Esophagus squamous epithelium (tissue), 5 donors: Measurements from ENCODE around the gene MRPS15. TPM values are rescaled to one million over a fixed set of nuclear protein-coding genes. Genes with fewer than 3 reads are reported as not detected.

Experiments
- DNase-seq: peaks from one replicate; lab custom pipeline; 2025; lab: John Stamatoyannopoulos, UW
- H3K27ac ChIP-seq, 4 donors: fragments of 200-600 bp; sonication (generic); one replicate each; pipeline ENCODE4 v1.5.1; 2016 to 2019; ENCODE audit warnings: mild to moderate bottlenecking in 1 of 4
- H3K27me3 ChIP-seq, 4 donors: fragments of 200-600 bp; sonication (generic); 1 replicate in 3 of 4; 2 replicates in 1 of 4; pipeline versions ENCODE4 v1.5.1 to v1.6.0; 2017 to 2021; ENCODE audit warnings: antibody characterized with exemption in 1 of 4
- H3K36me3 ChIP-seq, 3 donors: fragments of 200-600 bp; sonication (generic); one replicate each; pipeline ENCODE4 v1.5.1; 2016 to 2019
- H3K4me1 ChIP-seq, 3 donors: fragments of 200-600 bp; sonication (generic); one replicate each; pipeline ENCODE4 v1.5.1; 2017 to 2019
- H3K4me3 ChIP-seq, 4 donors: fragments of 200-600 bp; sonication (generic); 1 replicate in 3 of 4; 2 replicates in 1 of 4; pipeline ENCODE4 v1.5.1; 2016 to 2019; ENCODE audit warnings: mild to moderate bottlenecking in 2 of 4, moderate library complexity in 1 of 4
- H3K9me3 ChIP-seq, 3 donors: fragments of 200-600 bp; sonication (generic); one replicate each; pipeline ENCODE4 v1.5.1; 2016 to 2019
- CTCF ChIP-seq, 6 experiments: fragments of 450-650 bp in 4 of 6; fragments of 200-600 bp in 2 of 6; sonication (generic) in 2 of 6; IDR thresholded peaks; one replicate each; pipeline ENCODE4 v1.5.1; 2016 to 2019; ENCODE audit warnings: antibody characterized with exemption in 6 of 6, mild to moderate bottlenecking in 4 of 6, moderate library complexity in 4 of 6
- POLR2A ChIP-seq, 4 donors: fragments of 450-650 bp; IDR thresholded peaks; one replicate each; pipeline ENCODE4 v1.6.1; 2017; ENCODE audit warnings: antibody characterized with exemption in 4 of 4, mild to moderate bottlenecking in 4 of 4, moderate library complexity in 3 of 4
- WGBS, 2 donors: methylation state at CpG; one replicate each; pipeline ENCODE4 v1.1.5; 2018; 5-methylcytosine and 5-hydroxymethylcytosine counted together
- intact Hi-C: fragments of 100-400 bp; cut with DNase I; formaldehyde crosslinking; loops from one replicate; pipeline ENCODE4 v1.15.0; 2022
- total RNA-seq, 4 donors: library from RNA; depleted of rRNA; stranded (reverse); fragments of >200 nt; gene quantifications; one replicate each; pipeline ENCODE4 v1.1.0, GENCODE V29; 2016
- donor health status: DM: yes; HTN: yes; CAD: no.

MRPS15 gene
- total RNA-seq, 4 donors from 2014 or later, result 49.1 to 96.4 (median 74.0) TPM

- Histone ChIP-seq H3K27me3 (no peaks in the 10 kb centered on the region), H3K4me3 (no peak overlapping the region), H3K36me3 (peaks cover 0 to 23% (median 0%) of the 10 kb centered on the region in 3 donors), H3K27ac (no peak overlapping the region), H3K4me1 (peaks cover 0 to 13% (median 0%) of the 10 kb centered on the region in 3 donors), H3K9me3 (no peaks in the 10 kb centered on the region)
- no peak for DNase-seq
- intact Hi-C loops, result no loop called here
- TF ChIP-seq POLR2A (IDR thresholded peaks at IDR 0.05) (no peak), CTCF (IDR thresholded peaks at IDR 0.05) (no peak)
- WGBS, 2 donors, result 88 to 90% methylated on average over 9 of the region's 9 CpGs
These were observed 46.3 kb downstream of the MRPS15 start for GRCh38 chr1:36417931-36418330.

- TF ChIP-seq CTCF (IDR thresholded peaks at IDR 0.05) (no peak), POLR2A (IDR thresholded peaks at IDR 0.05) (no peak)
- intact Hi-C loops, result no loop called here
- no peak for DNase-seq
- Histone ChIP-seq H3K9me3 (no peaks in the 10 kb centered on the region), H3K27ac (no peak overlapping the region), H3K27me3 (no peaks in the 10 kb centered on the region), H3K36me3 (peaks cover 0 to 4% (median 0%) of the 10 kb centered on the region in 3 donors), H3K4me3 (no peak overlapping the region), H3K4me1 (peaks cover 0 to 12% (median 0%) of the 10 kb centered on the region in 3 donors)
- 81 to 91% methylated on average over 9 to 13 of the region's 15 CpGs for WGBS, 2 donors
These were observed 48.4 kb downstream of the MRPS15 start for GRCh38 chr1:36415661-36416326.

GRCh38 chr1:36414384-36414783 lies 49.8 kb downstream of the MRPS15 start:
- intact Hi-C loops, result no loop called here
- TF ChIP-seq CTCF (IDR thresholded peaks at IDR 0.05) (no peak), POLR2A (IDR thresholded peaks at IDR 0.05) (no peak)
- Histone ChIP-seq H3K9me3 (no peaks in the 10 kb centered on the region), H3K4me3 (no peak overlapping the region), H3K36me3 (peaks cover 0 to 4% (median 0%) of the 10 kb centered on the region in 3 donors), H3K4me1 (no peaks in the 10 kb centered on the region), H3K27me3 (no peaks in the 10 kb centered on the region), H3K27ac (no peak overlapping the region)
- DNase-seq, result no peak
- WGBS, 2 donors, result 91 to 94% methylated on average over 3 to 4 of the region's 4 CpGs

- no peaks in the 10 kb centered on the region for H3K9me3 ChIP-seq
- intact Hi-C loops, result no loop called here
- no peaks in the 10 kb centered on the region for H3K36me3 ChIP-seq
- H3K4me1 ChIP-seq, result no peaks in the 10 kb centered on the region
- no peak for TF ChIP-seq POLR2A (IDR thresholded peaks at IDR 0.05)
- no peak for TF ChIP-seq CTCF (IDR thresholded peaks at IDR 0.05)
- no peak for DNase-seq
- H3K27ac ChIP-seq, result peak overlapping the region in 1 of 4 donors; percentile 6
- 36% methylated on average over 10 to 11 of the region's 11 CpGs for WGBS, 2 donors
- no peaks in the 10 kb centered on the region for H3K27me3 ChIP-seq
- no peak overlapping the region for H3K4me3 ChIP-seq
These were observed 52.2 kb downstream of the MRPS15 start for GRCh38 chr1:36411674-36412648.

GRCh38 chr1:36408479-36408878 lies 55.7 kb downstream of the MRPS15 start:
- Histone ChIP-seq H3K4me3 (no peak overlapping the region), H3K9me3 (no peaks in the 10 kb centered on the region), H3K27ac (no peak overlapping the region), H3K36me3 (no peaks in the 10 kb centered on the region), H3K4me1 (no peaks in the 10 kb centered on the region), H3K27me3 (no peaks in the 10 kb centered on the region)
- TF ChIP-seq POLR2A (IDR thresholded peaks at IDR 0.05) (no peak), CTCF (IDR thresholded peaks at IDR 0.05) (no peak)
- no peak for DNase-seq
- intact Hi-C loops, result no loop called here
- WGBS, 2 donors, result 59 to 94% methylated on average over 2 of the region's 2 CpGs
